ENCODE results near the gene PITPNC1.

- TF ChIP-seq CTCF (IDR thresholded peaks at IDR 0.05) = no peak
- no peak for TF ChIP-seq POLR2A (IDR thresholded peaks at IDR 0.05)
Measured at GRCh38 chr17:67679225-67679624, 302.1 kb downstream of the PITPNC1 start.

All from adrenal gland (tissue), 5 donors.